ENCODE data around the gene PHKG2.
A peak's percentile ranks its signal among the peaks of the same experiment; 100 is the strongest.
"Not testable (repeated sequence)": the region's sequence is repeated elsewhere in the genome, so short reads cannot be mapped to it uniquely, and the experiment has no call there.

The PHKG2 gene, protein sequence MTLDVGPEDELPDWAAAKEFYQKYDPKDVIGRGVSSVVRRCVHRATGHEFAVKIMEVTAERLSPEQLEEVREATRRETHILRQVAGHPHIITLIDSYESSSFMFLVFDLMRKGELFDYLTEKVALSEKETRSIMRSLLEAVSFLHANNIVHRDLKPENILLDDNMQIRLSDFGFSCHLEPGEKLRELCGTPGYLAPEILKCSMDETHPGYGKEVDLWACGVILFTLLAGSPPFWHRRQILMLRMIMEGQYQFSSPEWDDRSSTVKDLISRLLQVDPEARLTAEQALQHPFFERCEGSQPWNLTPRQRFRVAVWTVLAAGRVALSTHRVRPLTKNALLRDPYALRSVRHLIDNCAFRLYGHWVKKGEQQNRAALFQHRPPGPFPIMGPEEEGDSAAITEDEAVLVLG

DNA sequence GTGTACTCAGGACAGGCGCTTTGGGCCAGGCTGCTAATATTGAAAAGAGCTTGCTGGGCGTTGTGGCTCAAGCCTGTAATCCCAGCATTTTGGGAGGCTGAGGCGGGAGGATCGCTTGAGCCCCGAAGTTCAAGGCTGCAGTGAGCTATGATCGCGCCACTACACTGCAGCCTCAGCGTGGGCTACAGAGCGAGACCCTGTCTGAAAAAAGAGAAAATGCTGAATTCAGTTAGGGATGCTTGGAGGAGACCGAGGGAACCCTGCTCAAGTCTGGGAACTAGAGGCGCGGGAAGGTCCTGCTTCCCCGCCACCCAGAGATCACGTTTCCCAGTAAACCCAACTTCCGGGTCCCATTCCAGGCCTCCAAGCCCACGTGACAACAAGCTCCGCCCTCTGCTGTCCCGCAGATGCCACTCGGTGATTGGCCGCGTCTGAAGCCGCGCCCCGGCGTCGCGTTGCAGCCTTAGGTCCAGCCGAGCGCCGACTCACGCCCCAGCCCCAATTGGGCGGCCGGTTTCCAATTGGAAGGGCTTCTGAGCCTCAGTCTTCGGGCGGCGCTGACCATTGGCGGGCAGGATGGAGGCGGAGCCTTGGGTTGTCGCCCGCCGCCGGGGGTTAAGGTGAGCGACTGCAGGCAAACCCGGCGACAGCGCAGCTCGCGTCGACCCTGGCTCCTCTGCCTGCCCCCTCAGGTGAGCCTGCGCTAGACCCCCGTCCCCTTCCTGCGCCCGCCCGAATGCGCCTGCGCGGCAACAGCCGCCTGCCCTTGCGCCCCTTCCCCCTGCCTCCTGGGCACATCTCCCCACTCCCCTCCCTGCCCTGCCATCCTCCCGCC, at the start of gene PHKG2:
Gene PHKG2, plus strand, starts transcription at position 627 of the 835 bp plus-strand sequence. CDS start 396 bp downstream, outside the sequence.
- DNase-seq: peak; percentile 97 to 98

DNA sequence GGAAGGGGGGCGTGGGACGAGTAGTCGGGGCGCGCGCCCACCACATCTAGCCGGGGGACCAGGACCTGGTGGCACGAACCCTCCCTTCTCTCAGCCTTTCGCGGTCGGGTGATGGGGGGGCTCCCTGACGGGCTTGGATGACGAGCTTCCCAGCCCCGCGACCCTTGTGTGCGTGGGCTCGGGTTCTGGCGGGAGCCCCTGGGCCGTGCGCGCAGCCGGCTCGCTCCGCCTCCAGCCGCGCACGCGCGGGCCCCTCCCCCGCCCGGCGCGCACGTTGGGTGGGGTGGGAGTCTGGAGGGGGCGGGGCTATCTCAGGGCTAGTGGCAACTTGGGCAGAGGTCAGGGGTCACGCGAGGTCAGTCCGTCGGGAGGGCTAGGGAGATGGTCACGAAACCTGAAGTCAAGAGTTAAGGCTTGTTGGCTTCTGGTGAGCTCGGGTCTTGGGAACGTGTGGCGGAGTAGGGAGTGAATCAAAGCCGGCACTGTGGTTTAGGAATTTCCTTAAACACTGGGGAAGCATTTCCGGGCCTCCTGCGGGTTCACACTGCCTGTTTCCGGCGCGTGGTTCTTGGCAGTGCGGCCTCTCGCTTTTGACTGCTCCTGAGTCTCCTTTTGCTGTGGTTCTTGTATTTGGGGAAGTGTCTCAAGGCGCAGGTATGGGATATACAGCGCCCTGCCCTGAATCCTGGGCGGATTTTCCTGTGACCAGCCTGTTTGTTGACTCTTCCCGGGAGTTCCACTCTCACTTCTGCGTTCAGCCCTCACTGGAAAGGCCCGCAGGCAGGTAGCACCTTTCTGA, 49.2 kb upstream of the PHKG2 start, which contains the start of gene SRCAP:
Gene SRCAP, plus strand, starts transcription at position 356 of the 799 bp plus-strand sequence. CDS start 1,654 bp downstream, outside the sequence.
- peak; percentile 80 to 85 for DNase-seq

DNA sequence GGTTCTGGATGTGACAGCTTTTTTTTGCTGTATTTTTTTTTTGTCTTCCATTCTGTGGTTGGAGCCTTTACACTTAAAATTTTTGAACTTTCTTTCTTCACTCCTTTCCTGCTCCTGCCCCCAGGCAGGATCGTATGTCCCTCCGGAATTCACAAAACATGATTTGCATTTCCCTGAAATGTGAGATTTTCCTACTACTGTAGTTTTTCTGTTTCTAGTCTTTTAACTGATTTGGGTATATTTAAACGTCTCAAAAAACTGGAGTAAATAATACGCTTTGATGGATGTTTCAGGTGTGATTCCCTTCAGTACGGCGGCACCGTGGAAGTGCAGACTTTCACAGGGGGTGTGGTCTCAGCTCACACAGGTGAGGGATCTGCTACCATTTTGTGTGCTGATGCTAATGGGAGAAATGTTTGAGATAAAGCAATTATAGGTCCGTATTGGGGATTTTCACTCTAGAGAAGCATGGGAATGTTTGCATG, 48.6 kb upstream of the PHKG2 start:
- DNase-seq: no peak

DNA sequence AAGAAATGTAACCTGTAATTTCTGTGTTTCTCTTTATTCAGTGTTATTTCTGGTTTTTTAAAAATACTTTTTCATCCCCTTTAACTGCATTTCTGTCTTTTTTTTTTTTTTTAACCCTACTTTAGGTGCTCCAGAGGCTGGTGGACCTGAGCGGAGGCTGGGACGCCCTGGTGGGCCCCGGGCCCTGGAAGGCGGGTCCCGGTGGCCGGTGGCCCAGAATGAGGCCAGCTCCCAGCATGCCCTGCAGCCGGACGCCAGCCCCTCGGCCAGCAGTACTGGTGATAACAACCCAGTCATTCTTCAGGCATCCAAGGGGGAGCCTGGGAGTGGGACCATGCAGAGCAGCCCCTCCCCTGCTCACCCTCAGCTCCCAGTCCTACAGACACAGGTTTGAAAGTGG, 47.7 kb upstream of the PHKG2 start:
- DNase-seq: no peak

DNA sequence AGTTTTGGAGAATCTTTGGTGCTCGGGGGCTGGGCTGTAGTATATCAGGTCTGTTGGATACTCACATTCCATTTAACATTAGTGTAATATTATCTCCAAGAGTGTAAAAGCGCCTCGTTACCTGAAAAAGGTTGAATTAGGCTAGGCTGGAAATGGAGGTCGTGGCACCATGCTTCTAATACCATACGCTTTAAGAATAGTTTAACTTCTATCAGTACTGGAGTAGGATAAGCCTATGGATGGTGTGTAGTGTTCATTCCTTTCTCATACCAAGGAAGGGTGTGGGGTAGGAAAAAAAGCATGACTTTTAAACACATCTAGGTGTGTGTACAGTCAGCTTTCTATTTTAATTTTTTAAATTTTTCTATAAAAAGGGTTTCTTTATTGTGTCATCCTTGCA, 47.3 kb upstream of the PHKG2 start:
- no peak for DNase-seq

DNA sequence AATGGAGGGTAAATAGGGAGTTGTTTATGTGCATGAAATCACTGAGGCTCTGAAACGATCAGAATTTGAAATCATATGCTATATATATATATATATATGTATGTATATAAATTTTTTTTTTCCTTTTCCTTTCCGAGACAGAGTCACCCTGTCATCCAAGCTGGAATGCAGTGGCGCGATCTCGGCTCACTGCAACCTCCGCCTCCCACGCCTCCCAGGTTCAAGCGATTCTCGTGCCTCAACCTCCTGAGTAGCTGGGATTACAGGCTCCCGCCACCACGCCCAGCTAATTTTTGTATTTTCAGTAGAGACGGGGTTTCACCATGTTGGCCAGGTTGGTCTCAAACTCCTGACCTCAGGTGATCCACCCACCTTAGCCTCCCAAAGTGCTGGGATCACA, 45.2 kb upstream of the PHKG2 start:
- not testable (repeated sequence) for DNase-seq

DNA sequence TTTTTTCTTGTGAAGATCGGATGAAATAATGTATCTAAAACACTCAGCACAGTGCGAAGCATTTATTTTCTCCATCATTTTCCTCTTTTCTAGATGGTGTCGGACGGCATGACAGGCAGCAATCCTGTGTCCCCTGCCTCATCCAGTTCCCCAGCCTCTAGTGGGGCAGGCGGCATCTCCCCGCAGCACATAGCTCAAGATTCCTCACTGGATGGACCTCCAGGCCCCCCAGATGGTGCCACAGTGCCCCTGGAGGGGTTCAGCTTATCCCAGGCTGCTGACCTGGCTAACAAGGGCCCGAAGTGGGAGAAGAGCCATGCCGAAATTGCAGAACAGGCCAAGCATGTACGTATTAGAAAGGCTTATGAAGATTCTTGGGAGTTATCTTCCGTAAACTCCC, 44.3 kb upstream of the PHKG2 start:
- no peak for DNase-seq

DNA sequence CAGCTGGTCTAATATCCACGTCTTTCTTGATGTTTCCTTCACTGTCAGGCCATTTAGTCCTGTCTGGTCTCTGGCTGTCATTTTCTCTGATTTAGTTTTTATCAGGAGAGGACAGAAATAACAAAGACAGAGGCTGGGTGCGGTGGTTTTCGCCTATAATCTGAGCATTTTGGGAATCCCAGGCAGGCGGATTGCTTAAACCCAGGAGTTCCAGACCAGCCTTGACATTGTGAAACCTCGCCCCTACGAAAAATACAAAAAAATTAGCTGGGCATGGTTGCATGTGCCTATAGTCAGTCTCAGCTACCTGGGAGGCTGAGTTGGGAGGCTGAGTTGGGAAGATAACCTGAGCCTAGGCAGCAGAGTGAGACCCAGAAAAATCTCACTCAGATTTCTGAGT, 42.2 kb upstream of the PHKG2 start:
- no peak for DNase-seq

DNA sequence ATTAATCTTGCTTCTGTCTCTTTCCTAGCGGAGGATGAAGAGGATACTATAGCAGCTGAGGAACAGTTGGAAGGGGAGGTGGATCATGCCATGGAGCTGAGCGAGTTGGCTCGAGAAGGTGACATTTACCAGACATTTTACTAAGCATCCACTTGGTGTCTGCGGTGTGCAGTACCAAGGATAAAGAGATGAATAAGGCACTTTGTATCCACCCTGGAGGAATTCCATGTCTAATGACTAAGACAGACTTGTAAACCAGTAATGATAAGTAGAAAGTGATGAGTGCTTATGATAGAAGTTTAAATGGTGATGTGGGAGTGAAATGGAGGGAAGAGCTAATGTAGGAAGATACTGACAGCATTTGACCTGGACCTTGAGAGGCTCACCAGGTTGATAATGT, 37.3 kb upstream of the PHKG2 start:
- no peak for DNase-seq

DNA sequence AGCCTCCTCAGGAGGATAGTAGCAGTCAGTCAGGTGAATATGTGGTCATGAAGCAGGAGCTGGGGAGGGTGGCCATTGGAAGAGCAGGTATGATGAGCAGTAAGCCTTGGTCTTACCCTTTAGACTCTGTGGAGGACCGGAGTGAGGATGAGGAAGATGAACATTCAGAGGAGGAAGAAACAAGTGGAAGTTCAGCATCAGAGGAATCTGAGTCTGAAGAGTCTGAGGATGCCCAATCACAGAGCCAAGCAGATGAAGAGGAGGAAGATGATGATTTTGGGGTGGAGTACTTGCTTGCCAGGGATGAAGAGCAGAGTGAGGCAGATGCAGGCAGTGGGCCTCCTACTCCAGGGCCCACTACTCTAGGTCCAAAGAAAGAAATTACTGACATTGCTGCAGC, 36.5 kb upstream of the PHKG2 start:
- no peak for DNase-seq

DNA sequence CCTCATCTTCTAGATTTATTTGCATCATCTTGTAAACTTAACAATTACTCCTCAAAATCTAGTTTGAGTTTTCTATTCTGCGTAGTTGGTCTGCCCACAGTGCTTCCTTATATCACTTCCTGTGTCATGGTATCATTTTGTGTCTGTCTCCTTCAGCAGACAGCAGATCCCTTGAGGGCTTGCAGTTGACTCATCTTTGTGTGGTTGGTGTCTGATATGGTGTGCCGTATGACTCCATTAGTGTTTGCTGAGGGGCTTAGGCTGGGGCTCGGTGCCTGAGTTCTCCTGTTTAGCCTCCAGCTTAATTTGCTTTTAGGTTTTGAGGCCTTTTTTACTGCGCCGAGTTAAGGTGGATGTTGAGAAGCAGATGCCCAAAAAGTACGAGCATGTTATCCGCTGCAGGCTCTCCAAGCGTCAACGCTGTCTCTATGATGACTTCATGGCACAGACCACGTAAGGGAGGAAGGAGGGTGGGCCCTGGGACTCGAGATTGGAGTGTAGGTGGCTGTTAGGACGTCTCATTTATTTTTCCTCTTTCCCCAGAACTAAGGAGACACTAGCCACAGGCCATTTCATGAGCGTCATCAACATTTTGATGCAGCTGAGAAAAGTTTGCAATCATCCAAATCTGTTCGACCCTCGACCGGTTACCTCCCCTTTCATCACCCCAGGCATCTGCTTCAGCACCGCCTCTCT, 32.3 kb upstream of the PHKG2 start:
- DNase-seq: no peak

DNA sequence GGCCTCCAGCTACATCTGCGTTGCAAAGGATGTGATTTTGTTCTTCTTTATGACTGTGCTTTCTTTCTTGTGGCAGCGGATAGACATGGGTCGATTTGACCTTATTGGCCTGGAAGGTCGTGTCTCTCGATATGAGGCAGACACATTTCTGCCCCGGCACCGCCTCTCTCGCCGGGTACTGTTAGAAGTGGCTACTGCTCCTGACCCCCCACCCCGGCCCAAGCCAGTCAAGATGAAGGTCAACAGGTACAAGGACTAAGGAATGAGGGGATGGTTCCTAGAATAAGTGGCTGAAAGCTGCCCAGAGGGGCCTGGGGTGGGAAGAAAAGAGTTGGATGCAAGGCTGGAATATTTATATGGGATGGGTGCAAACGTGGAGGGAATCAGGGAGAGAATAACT, 28.1 kb upstream of the PHKG2 start:
- no peak for DNase-seq

DNA sequence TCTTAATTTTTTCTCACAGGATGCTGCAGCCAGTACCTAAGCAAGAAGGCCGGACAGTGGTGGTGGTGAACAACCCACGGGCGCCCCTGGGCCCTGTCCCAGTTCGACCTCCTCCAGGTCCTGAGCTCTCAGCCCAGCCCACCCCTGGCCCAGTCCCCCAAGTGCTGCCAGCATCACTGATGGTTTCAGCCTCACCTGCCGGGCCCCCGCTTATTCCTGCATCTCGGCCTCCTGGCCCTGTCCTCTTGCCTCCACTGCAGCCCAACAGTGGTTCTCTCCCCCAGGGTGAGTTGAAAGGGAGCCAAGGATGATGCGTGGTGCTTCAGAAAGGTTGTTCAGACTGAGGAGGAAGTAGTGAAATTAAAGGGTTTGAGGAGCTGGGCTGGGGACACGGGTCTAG, 27.5 kb upstream of the PHKG2 start:
- no peak for DNase-seq

DNA sequence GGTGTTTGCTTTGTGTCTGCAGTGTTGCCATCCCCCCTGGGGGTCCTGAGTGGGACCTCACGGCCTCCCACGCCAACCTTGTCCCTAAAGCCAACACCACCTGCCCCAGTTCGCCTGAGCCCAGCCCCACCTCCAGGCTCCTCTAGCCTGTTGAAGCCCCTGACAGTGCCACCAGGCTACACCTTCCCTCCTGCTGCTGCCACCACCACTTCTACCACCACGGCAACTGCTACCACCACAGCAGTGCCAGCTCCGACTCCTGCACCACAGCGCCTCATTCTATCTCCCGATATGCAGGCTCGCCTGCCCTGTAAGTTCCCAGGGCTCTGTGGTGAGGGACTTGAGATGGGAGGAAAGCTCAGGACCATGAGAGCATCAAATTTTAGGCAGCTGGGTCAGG, 27.1 kb upstream of the PHKG2 start:
- no peak for DNase-seq

DNA sequence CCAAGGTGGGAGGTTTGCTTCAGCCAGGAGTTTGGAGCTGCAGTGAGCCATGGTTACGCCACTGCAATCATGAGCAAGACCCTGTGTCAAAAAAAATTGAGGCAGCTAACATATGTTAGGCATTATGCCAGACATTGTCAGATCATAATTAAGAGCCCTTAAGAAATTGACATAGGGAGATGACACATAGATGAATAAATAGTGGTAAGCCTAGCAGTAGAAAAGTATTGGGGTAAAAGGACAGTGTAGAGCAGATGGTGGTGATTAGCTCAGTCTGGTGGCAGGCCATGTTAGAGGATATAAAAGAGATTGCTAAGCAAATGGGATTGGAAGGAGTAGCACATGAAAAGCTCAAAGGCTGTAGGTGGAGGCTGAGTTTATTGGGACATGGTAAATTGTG, 26.6 kb upstream of the PHKG2 start:
- no peak for DNase-seq

DNA sequence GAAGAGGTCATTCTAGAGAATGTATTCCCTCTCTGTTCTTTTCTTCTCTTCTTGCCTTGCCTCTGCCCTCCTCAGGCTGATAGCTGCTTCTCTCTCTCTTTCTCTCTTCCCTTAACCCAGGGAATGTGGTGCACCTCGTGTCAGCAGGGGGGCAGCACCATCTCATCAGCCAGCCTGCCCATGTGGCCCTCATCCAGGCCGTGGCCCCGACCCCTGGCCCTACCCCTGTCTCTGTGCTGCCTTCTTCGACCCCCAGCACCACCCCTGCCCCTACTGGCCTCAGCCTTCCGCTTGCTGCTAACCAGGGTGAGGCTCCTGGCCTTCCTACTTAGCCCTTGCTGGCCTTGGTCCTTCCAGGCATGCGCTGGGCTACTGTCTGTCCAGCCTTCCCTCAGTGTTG, 25.8 kb upstream of the PHKG2 start:
- no peak for DNase-seq

DNA sequence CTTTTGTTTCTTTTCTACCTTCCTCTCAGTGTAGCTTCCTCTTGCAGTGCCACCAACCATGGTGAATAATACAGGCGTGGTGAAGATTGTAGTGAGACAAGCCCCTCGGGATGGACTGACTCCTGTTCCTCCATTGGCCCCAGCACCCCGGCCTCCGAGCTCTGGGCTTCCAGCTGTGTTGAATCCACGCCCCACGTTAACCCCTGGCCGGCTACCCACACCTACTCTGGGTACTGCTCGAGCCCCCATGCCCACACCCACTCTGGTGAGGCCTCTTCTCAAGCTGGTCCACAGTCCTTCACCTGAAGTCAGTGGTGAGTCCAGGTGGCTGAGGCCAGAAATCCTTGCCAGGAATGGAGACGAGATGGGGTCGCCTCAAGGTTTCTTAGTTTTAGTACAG, 25.3 kb upstream of the PHKG2 start:
- no peak for DNase-seq

DNA sequence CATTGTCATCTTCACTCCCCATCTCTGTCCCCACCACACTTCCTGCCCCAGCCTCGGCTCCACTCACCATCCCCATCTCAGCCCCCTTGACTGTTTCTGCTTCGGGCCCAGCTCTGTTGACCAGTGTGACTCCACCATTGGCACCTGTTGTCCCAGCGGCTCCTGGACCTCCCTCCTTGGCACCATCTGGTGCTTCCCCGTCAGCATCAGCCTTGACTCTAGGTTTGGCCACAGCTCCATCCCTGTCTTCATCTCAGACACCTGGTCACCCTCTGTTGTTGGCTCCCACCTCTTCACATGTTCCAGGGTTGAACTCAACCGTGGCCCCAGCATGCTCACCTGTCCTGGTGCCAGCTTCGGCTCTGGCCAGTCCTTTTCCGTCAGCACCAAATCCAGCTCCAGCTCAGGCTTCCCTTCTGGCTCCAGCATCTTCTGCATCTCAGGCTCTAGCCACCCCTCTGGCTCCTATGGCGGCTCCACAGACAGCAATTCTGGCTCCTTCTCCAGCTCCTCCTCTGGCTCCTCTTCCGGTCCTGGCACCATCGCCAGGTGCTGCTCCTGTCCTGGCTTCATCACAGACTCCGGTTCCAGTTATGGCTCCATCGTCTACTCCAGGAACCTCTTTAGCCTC, 24.4 kb upstream of the PHKG2 start:
- no peak for DNase-seq

DNA sequence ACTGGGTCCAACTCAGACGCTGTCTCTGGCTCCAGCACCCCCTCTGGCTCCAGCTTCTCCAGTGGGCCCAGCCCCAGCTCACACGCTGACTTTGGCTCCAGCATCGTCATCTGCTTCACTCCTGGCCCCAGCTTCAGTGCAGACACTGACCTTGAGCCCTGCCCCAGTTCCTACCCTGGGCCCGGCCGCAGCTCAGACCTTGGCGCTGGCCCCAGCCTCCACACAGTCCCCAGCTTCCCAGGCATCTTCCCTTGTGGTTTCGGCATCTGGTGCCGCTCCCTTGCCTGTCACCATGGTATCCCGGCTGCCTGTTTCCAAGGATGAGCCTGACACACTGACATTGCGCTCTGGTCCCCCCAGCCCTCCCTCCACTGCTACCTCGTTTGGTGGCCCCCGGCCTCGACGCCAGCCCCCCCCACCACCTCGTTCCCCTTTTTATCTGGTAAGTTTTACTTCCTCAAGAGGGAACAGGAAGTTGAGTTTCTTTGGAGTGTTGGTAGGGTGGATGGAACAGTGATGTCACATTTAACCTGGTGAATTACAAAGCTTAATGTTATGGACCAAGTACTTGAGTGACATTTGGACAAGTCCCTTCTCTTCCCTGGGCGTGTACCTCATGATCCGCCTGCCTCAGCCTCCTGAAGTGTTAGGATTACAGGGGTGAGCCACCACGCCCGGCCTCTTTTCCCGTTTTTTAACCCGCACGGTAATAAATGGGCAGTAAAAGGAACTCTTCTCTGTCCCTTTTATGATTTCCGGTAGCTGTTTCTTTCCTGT, 23.4 kb upstream of the PHKG2 start:
- DNase-seq: peak; percentile 6 to 21

DNA sequence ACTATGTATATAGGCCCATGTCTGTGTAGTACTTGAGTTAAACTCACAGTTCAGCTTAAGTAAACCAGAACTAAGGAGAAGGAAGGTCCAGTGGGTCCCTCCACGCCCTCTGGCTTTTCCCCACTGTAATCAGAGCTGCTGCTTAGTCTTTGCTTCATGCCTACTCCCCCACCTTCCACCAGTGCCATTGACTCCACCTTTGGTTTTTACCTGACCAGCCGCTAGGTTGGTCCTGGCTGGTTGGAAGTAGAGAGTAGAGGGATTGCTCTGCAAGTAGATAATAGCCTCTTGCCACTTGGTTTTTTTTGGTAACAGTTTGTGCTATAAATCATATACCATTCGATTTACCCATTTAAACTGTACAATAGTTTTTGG, 22.8 kb upstream of the PHKG2 start:
- no peak for DNase-seq

DNA sequence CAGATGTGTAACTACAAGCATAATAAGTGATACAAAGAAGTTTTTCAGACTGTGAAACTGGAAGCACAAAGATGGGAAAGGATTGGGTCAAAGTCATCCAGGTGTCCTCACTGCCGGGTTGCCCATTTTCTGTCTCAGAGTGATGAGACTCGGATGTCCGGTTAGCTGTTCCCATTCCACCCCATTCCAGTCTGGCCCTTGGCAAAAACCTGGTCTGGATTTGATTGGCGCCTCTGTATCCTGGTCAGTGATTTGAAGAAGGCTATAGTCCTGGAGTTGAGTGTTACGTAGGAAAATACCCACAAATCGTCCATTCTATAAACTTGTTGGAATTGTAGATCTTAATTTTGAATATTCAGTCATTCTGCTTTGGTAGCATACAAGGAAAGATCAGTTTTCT, 19.9 kb upstream of the PHKG2 start:
- no peak for DNase-seq
